ENCODE data around the gene GPHB5. TPM values are rescaled to one million over a fixed set of nuclear protein-coding genes. Genes with fewer than 3 reads are reported as not detected.

GPHB5 gene
- total and polyA plus RNA-seq, 2 of the 13 experiments (the other 11 are each of a cell fraction or from before 2014, with no cell fraction given) = not detected

DNA sequence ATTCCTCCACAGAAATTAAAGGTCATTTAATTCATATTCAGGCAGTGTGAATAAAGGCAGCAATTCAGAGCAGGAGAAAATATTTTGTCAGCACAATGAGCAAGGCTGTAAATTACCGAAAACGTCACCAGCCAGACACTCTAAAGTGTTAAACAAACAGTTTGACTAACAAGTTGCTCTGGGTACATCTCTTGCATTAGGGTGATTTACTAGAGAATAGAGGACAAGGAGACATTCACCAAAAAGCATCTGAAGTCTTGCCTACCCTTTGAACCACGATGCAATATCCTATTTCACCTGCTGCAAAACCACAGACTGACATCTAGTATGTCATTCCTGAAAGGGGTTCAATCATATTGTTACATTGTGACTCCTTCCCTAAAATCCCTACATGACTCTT, 27.1 kb upstream of the GPHB5 start:
- no peak overlapping the region for H3K4me3 ChIP-seq (replicated peaks in 1 of 3; ENCODE audit: insufficient read depth in 1 of 3, low read depth in 2 of 3, low read length in 3 of 3)
- H3K9ac ChIP-seq (ENCODE audit: insufficient read depth, low read depth, low read length) = no peak overlapping the region
- ChIA-PET POLR2A (no interaction called here), CTCF (ENCODE audit: low intra/inter-chr PET ratio, low total read pairs) (no interaction called here)
- WGBS (ENCODE audit: low lambda C conversion rate) = 2% methylated on average over 3 of the region's 3 CpGs
- no TSS peak for BruUV-seq (replicated peaks)
- ATAC-seq = no peak
- H3K79me2 ChIP-seq (ENCODE audit: insufficient read depth, low read length) = no peaks in the 10 kb centered on the region
- no peak overlapping the region for H3K4me2 ChIP-seq (ENCODE audit: low read depth, low read length)
- no peak overlapping the region for H3K27ac ChIP-seq (ENCODE audit: extremely low read length, insufficient read depth, low read length)
- H3K27me3 ChIP-seq (ENCODE audit: control insufficient read depth in 1 of 2, insufficient read depth in 2 of 2, low read length in 2 of 2) = peaks cover 1 to 5% of the 10 kb centered on the region in 2 experiments; a peak in 1 of 5 replicates
- no peaks in the 10 kb centered on the region for H3K9me3 ChIP-seq (ENCODE audit: low read length)
- intact Hi-C loops (cut with micrococcal nuclease; ENCODE audit: unreplicated experiment) (no loop called here), in situ Hi-C loops (cut with HindIII; ENCODE audit: extremely low pct_ligation_motif_present, low pct_unique_long_range_greater_than_20kb) (no loop called here)
- FAIRE-seq = no peak
- no peak for DNase-seq (ENCODE audit: low spot score)
- TF ChIP-seq SATB2 (CRISPR knock-in tag; IDR thresholded peaks at IDR 0.05) (no peak), CCAR2 (optimal IDR thresholded peaks at IDR 0.05; ENCODE audit: low read depth, low read length) (no peak), RAD51 (IDR thresholded peaks at IDR 0.05; ENCODE audit: borderline replicate concordance) (no peak), FOXO1 (CRISPR knock-in tag; IDR thresholded peaks at IDR 0.05) (no peak), ZBTB7A (CRISPR knock-in tag; IDR thresholded peaks at IDR 0.05) (no peak), RBFOX2 (IDR thresholded peaks at IDR 0.05; ENCODE audit: low read depth, low read length) (no peak), CCDC6 (CRISPR knock-in tag; IDR thresholded peaks at IDR 0.05) (no peak), CBX5 (CRISPR knock-in tag; IDR thresholded peaks at IDR 0.05; ENCODE audit: borderline replicate concordance) (no peak), MTA1 (CRISPR knock-in tag; IDR thresholded peaks at IDR 0.05; ENCODE audit: borderline replicate concordance) (no peak), ZNF234 (CRISPR knock-in tag; conservative IDR thresholded peaks at IDR 0.05) (no peak), ZNF549 (CRISPR knock-in tag; IDR thresholded peaks at IDR 0.05) (no peak), POLR2A (IDR thresholded peaks at IDR 0.05; ENCODE audit: insufficient read depth in 1 of 2, low read depth in 2 of 2, low read length in 2 of 2) (no peak)
- TF ChIP-seq, protein P1, sequence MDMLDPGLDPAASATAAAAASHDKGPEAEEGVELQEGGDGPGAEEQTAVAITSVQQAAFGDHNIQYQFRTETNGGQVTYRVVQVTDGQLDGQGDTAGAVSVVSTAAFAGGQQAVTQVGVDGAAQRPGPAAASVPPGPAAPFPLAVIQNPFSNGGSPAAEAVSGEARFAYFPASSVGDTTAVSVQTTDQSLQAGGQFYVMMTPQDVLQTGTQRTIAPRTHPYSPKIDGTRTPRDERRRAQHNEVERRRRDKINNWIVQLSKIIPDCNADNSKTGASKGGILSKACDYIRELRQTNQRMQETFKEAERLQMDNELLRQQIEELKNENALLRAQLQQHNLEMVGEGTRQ (IDR thresholded peaks at IDR 0.05; ENCODE audit: low read depth, low read length) = no peak
- TF ChIP-seq, protein P1 (CRISPR knock-in tag; IDR thresholded peaks at IDR 0.05; ENCODE audit: borderline replicate concordance) = no peak
- TF ChIP-seq, protein P2, sequence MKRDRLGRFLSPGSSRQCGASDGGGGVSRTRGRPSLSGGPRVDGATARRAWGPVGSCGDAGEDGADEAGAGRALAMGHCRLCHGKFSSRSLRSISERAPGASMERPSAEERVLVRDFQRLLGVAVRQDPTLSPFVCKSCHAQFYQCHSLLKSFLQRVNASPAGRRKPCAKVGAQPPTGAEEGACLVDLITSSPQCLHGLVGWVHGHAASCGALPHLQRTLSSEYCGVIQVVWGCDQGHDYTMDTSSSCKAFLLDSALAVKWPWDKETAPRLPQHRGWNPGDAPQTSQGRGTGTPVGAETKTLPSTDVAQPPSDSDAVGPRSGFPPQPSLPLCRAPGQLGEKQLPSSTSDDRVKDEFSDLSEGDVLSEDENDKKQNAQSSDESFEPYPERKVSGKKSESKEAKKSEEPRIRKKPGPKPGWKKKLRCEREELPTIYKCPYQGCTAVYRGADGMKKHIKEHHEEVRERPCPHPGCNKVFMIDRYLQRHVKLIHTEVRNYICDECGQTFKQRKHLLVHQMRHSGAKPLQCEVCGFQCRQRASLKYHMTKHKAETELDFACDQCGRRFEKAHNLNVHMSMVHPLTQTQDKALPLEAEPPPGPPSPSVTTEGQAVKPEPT (CRISPR knock-in tag; IDR thresholded peaks at IDR 0.05; ENCODE audit: low read depth) = no peak
- TF ChIP-seq, protein P3, sequence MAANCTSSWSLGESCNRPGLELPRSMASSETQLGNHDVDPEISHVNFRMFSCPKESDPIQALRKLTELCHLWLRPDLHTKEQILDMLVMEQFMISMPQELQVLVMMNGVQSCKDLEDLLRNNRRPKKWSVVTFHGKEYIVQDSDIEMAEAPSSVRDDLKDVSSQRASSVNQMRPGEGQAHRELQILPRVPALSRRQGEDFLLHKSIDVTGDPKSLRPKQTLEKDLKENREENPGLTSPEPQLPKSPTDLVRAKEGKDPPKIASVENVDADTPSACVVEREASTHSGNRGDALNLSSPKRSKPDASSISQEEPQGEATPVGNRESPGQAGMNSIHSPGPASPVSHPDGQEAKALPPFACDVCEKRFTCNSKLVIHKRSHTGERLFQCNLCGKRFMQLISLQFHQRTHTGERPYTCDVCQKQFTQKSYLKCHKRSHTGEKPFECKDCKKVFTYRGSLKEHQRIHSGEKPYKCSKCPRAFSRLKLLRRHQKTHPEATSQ (CRISPR knock-in tag; IDR thresholded peaks at IDR 0.05; ENCODE audit: borderline replicate concordance) = no peak
- H2AFZ ChIP-seq (ENCODE audit: low read length) = no peak overlapping the region
- no peaks in the 10 kb centered on the region for H4K20me1 ChIP-seq (ENCODE audit: insufficient read depth, low read length)
- H3K36me3 ChIP-seq (replicated peaks in 1 of 2; ENCODE audit: control insufficient read depth in 1 of 2, insufficient read depth in 2 of 2, low read length in 2 of 2) = no peaks in the 10 kb centered on the region
- H3K4me1 ChIP-seq (ENCODE audit: insufficient read depth, low read length) = no peaks in the 10 kb centered on the region
